GM23248 (cell line): Measurements from ENCODE around the gene ACACB. TPM values are rescaled to one million over a fixed set of nuclear protein-coding genes. Genes with fewer than 3 reads are reported as not detected.

ENCODE experiments used
- DNase-seq: peaks from one replicate; pipeline ENCODE4 v3.0.0-alpha.2; 2015
- H2AFZ ChIP-seq: fragments of 200-600 bp; sonication (generic); 2 replicates; pipeline ENCODE4 v1.6.1; 2016; ENCODE audit warnings: antibody characterized with exemption
- H3F3A ChIP-seq: fragments of 200-600 bp; sonication (generic); 2 replicates; pipeline ENCODE4 v1.6.1; 2016; ENCODE audit warnings: mild to moderate bottlenecking, antibody characterized with exemption, mixed run types; ENCODE audit not compliant: insufficient read depth
- H3K27ac ChIP-seq: fragments of 200-600 bp; sonication (generic); 2 replicates; pipeline ENCODE4 v1.5.1; 2016; ENCODE audit warnings: mild to moderate bottlenecking
- H3K27me3 ChIP-seq: fragments of 200-600 bp; sonication (generic); replicated peaks from 2 replicates; pipeline ENCODE4 v1.6.1; 2016; ENCODE audit warnings: mild to moderate bottlenecking; ENCODE audit not compliant: insufficient read depth
- H3K36me3 ChIP-seq: fragments of 200-600 bp; sonication (generic); 2 replicates; pipeline ENCODE4 v1.6.1; 2016; ENCODE audit warnings: low read depth, mild to moderate bottlenecking
- H3K4me1 ChIP-seq: fragments of 200-600 bp; sonication (generic); 2 replicates; pipeline ENCODE4 v1.6.1; 2016; ENCODE audit warnings: mild to moderate bottlenecking; ENCODE audit not compliant: insufficient read depth
- H3K4me2 ChIP-seq: fragments of 200-600 bp; sonication (generic); one replicate; pipeline ENCODE4 v1.6.1; 2016; ENCODE audit warnings: mild to moderate bottlenecking; ENCODE audit not compliant: unreplicated experiment
- H3K4me3 ChIP-seq: fragments of 200-600 bp; sonication (generic); 2 replicates; pipeline ENCODE4 v1.5.1; 2016; ENCODE audit warnings: mild to moderate bottlenecking
- H3K79me2 ChIP-seq: fragments of 200-600 bp; sonication (generic); 2 replicates; pipeline ENCODE4 v1.6.1; 2016; ENCODE audit warnings: mild to moderate bottlenecking; ENCODE audit not compliant: insufficient read depth
- H3K9ac ChIP-seq: fragments of 200-600 bp; sonication (generic); 2 replicates; pipeline ENCODE4 v1.6.1; 2016; ENCODE audit warnings: mild to moderate bottlenecking
- H3K9me2 ChIP-seq: fragments of 200-600 bp; sonication (generic); 2 replicates; pipeline ENCODE4 v1.6.1; 2016; ENCODE audit warnings: mixed run types, mild to moderate bottlenecking, moderate library complexity; ENCODE audit not compliant: insufficient read depth
- H3K9me3 ChIP-seq: fragments of 200-600 bp; sonication (generic); one replicate; pipeline ENCODE4 v1.6.1; 2017; ENCODE audit warnings: low read depth
- H4K20me1 ChIP-seq: fragments of 200-600 bp; sonication (generic); 2 replicates; pipeline ENCODE4 v1.6.0; 2016; ENCODE audit not compliant: insufficient read depth
- EZH2 ChIP-seq: fragments of 200-600 bp; sonication (generic); IDR thresholded peaks from 2 replicates; pipeline ENCODE4 v1.6.1; 2018; ENCODE audit warnings: antibody characterized with exemption, mild to moderate bottlenecking; ENCODE audit not compliant: insufficient read depth, poor library complexity, severe bottlenecking
- EZH2phosphoT487 ChIP-seq: fragments of 200-600 bp; sonication (generic); IDR thresholded peaks from 2 replicates; pipeline ENCODE4 v1.6.1; 2018; ENCODE audit warnings: antibody characterized with exemption, moderate library complexity, mild to moderate bottlenecking, low read depth; ENCODE audit not compliant: insufficient read depth
- WGBS, 2 experiments: methylation state at CpG; one replicate each; pipeline ENCODE4 v1.1.6; 2015 to 2017; ENCODE audit warnings: low lambda C conversion rate in 2 of 2, low coverage in 1 of 2; ENCODE audit errors: missing lambda C conversion rate in 2 of 2; 5-methylcytosine and 5-hydroxymethylcytosine counted together
- in situ Hi-C: fragments of 300-500 bp; cut with MboI; formaldehyde crosslinking; loops from 2 replicates; pipeline ENCODE4 v1.15.0; 2020
- polyA plus RNA-seq: library from polyadenylated mRNA; unstranded; fragments of >200 nt; fragmentation: Nextera tagmentation; extraction: Ambion mirVana; gene quantifications from 2 replicates; pipeline ENCODE4 v1.2.1, GENCODE V29; 2016
- total RNA-seq: library from RNA; depleted of rRNA; stranded (reverse); fragments of >200 nt; shearing (Covaris generic); gene quantifications from 2 replicates; pipeline ENCODE4 v1.2.3, GENCODE V29; 2014; rRNA removed

The ACACB gene
- total RNA-seq (1.0 and 4.1 TPM in 2 replicates), polyA plus RNA-seq (0.66 and 0.68 TPM in 2 replicates)

DNA sequence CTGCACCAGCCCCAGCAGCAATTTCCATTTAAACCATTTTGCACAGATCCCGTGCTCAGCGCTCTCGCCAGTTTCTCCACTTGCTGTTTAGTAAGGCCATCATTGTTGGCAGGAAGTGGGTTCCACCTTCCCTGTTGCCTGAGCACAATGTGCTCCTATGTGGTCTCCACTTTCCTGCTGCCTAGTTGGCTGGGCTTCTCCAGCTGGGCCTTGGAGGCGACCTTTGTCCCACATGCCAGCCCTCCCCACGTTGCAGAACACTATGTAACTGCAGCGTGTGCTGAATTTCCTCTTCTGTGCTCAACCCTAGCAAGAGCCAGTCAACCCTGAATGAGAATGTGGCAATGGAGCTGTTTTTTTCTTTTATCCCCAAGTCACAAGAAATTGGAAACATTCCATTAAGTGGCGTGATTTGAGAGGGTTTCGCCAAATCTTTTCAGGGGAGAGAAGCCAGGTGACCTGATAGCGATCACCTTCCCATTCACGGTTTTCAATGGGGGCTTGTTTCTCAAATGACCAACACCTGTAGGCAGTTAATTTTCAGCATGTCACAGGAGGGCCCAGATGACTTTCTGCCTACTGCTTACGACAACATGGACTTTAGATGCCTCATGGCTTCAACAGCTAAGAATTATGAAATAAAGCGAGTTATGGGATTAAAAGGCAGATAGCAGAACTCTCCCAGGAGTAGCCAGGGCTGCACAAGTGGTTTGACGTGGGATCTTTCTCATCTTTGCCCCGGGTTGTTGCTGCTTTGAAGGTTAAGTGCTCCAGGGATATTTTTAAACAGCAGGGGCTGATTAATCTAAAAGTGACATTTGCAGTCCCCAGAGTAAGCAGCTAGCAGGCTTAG lies at the start of gene ACACB:
TSS of gene ACACB (plus strand) at position 830 of the 853 bp plus-strand sequence. CDS start 22,819 bp downstream, outside the sequence.
- no peak for DNase-seq
- Histone ChIP-seq H2AFZ (no peak within 1 kb of the TSS), H3K27me3 (no peaks in the 10 kb centered on the region), H3K79me2 (no peaks in the 10 kb centered on the region), H3K4me2 (no peak within 1 kb of the TSS), H3K9ac (no peak within 1 kb of the TSS), H3K4me1 (peaks cover 5% of the 10 kb centered on the region; the same call in 1 of the 2 replicates), H3K9me2 (no peaks in the 10 kb centered on the region), H3K27ac (no peak within 1 kb of the TSS), H4K20me1 (no peaks in the 10 kb centered on the region), H3F3A (peaks cover 6% of the 10 kb centered on the region), H3K4me3 (no peak within 1 kb of the TSS), H3K36me3 (no peaks in the 10 kb centered on the region), H3K9me3 (no peaks in the 10 kb centered on the region)
- in situ Hi-C loops = loop anchor here (10.0 kb wide), 1 partner anchor 269 kb away; no protein-coding TSS in a partner anchor
- WGBS, 2 experiments = 51 to 54% methylated on average over 14 of the region's 14 CpGs
- TF ChIP-seq EZH2phosphoT487 (no peak), EZH2 (no peak)

DNA sequence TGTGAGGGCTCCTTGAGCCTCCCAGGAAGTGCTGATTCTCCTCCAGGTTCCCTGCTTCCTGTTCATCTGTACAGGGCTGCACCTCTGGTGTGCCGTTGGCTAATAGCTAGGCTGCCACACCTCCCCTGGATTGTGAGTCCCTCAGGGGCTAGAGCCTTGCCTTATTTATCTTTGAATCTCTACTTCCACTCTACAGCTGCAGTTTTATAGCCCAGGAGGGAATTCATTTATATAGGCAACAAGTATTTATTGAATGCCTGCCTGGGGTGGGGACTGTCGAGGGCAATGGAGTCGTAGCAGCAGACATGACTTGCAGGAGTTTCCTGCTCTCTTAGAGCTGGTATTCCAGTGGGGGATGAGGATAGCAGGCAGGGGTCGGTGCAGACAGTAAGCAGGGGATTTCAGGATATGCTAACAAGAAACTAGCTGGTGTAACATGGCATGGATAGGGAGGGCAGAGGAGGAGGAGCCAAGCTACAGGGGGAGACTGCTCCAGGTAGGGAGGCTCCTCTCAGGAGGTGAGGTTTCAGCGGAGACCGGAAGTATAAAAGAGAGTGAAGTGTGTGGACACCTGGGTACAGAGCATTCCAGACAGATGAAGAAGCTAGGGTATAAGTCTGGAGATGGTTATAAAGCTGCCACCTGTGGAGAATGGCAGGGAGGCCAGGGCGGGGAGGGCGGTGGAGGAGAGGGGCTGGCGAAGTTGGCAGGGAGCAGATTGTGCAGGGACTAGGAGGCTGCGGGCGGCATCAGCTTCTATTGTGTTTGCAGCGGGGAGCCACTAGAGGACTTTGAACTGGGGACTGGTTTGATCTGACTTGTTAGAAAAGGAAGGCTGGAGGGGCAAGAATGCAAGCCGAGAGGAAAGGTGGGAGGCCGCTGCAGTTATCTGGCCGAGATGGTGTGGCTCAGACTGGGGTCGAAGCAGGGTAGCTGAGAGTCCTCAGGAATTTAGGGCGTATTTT lies 46.8 kb upstream of the ACACB start:
- no peak for TF ChIP-seq EZH2phosphoT487
- Histone ChIP-seq H3F3A (no peaks in the 10 kb centered on the region), H3K9me2 (no peaks in the 10 kb centered on the region), H3K36me3 (peaks cover 9% of the 10 kb centered on the region; the same call in 1 of the 2 replicates), H3K27ac (no peak overlapping the region), H4K20me1 (no peaks in the 10 kb centered on the region), H3K4me2 (no peak overlapping the region), H3K79me2 (no peaks in the 10 kb centered on the region), H3K4me3 (no peak overlapping the region), H3K9ac (no peak overlapping the region), H3K27me3 (no peaks in the 10 kb centered on the region), H3K9me3 (no peaks in the 10 kb centered on the region), H3K4me1 (no peaks in the 10 kb centered on the region), H2AFZ (no peak overlapping the region)
- WGBS, 2 experiments = 80 to 81% methylated on average over 17 of the region's 17 CpGs
- in situ Hi-C loops = no loop called here
- DNase-seq = no peak

DNA sequence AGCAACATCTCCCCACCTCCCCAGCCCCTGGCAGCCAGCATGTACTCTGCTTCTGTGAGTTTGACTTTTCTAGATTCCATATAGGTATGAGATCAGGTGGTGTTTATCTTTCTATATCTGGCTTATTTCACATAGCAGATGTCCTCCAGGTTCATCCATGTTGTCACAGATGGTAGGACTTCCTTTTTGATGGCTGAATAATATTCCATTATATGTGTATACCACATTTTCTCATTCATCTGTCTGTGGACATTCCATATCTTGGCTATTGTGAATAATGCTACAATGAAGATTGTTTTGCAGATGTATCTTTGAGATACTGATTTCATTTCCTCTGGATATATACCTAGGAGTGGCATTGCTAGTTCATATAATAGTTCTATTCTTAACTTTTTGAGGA lies 41.5 kb upstream of the ACACB start:
- H2AFZ ChIP-seq = no peak overlapping the region
- in situ Hi-C loops = no loop called here
- H4K20me1 ChIP-seq = no peaks in the 10 kb centered on the region

DNA sequence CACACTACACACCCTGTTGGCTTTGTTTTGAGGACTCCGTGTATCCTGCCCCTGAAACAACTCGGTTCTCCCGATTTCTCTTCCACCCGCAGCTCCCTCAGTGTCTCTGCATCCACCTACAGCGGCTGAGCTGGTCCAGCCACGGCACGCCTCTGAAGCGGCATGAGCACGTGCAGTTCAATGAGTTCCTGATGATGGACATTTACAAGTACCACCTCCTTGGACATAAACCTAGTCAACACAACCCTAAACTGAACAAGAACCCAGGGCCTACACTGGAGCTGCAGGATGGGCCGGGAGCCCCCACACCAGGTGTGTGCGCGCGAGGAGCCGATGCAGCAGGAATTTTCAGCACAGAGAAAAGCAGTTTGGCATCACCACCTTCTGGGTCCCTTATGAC lies 33.6 kb upstream of the ACACB start:
- Histone ChIP-seq H3K4me3 (no peak overlapping the region), H3K27ac (no peak overlapping the region), H3K9ac (no peak overlapping the region), H3K79me2 (no peaks in the 10 kb centered on the region), H4K20me1 (no peaks in the 10 kb centered on the region), H3K9me2 (no peaks in the 10 kb centered on the region), H3K4me2 (no peak overlapping the region), H3K27me3 (no peaks in the 10 kb centered on the region), H3K4me1 (no peaks in the 10 kb centered on the region), H3F3A (0 out of 2 replicates have a peak, but pooled peaks cover 5% of the 10 kb centered on the region), H2AFZ (no peak overlapping the region), H3K9me3 (no peaks in the 10 kb centered on the region), H3K36me3 (peaks cover 43% of the 10 kb centered on the region)
- no peak for TF ChIP-seq EZH2
- TF ChIP-seq EZH2phosphoT487 = no peak
- in situ Hi-C loops = no loop called here
- no peak for DNase-seq
- 91 to 93% methylated on average over 14 of the region's 14 CpGs for WGBS, 2 experiments

More for the DNA sequence above, 41.5 kb upstream of the ACACB start:
- Histone ChIP-seq H3K4me3 (no peak overlapping the region), H3F3A (0 out of 2 replicates have a peak, but pooled peaks cover 5% of the 10 kb centered on the region), H3K4me2 (no peak overlapping the region), H3K9ac (no peak overlapping the region), H3K36me3 (peaks cover 22% of the 10 kb centered on the region; the same call in 1 of the 2 replicates), H3K79me2 (no peaks in the 10 kb centered on the region), H3K27me3 (no peaks in the 10 kb centered on the region), H3K9me3 (no peaks in the 10 kb centered on the region), H3K27ac (no peak overlapping the region), H3K4me1 (no peaks in the 10 kb centered on the region), H3K9me2 (no peaks in the 10 kb centered on the region)
- no peak for TF ChIP-seq EZH2phosphoT487
- no peak for TF ChIP-seq EZH2
- DNase-seq = no peak
